ENCODE data around the gene PRRX1. TPM values are rescaled to one million over a fixed set of nuclear protein-coding genes. Genes with fewer than 3 reads are reported as not detected.
A peak's percentile ranks its signal among the peaks of the same experiment; 100 is the strongest.

The PRRX1 gene
- total RNA-seq (10 to 100 TPM in 2 of 6 donors, 1 to 10 TPM in 4; 1.0 to 11.6 (median 2.3) TPM), polyA plus RNA-seq (1 to 10 TPM; 2.1 to 2.4 TPM)

DNA sequence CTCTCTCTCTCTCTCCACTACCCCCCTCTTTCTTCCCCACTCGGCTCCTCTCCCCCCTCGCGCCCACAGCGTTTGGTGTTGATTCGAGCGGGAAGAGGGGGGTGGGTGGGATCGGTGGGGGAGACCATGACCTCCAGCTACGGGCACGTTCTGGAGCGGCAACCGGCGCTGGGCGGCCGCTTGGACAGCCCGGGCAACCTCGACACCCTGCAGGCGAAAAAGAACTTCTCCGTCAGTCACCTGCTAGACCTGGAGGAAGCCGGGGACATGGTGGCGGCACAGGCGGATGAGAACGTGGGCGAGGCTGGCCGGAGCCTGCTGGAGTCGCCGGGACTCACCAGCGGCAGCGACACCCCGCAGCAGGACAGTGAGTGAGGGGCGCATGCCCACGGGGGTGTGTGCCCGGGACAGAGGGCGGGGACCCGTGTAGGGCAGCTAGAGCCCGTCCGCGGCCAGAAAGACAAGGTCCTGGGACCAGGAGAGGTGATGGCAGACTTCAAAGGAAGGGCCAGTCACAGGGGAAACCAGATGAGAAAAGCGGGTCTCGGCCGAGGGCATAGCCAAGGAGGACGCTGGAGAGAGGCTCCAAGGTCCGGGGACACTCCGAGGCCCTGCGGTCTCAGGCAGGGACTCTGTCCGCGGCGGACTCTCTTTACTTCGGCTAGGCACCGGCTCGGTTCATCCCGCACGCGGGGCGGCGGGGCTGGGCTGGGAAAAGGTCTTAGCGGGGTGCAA lies at the start of gene PRRX1:
TSS of gene PRRX1 (plus strand) at position 39 of the 735 bp plus-strand sequence. CDS start at position 127, 88 bp downstream.
- FAIRE-seq (no peak), DNase-seq (peak in 4 of 6 donors; percentile 21 to 82 (median 48))

DNA sequence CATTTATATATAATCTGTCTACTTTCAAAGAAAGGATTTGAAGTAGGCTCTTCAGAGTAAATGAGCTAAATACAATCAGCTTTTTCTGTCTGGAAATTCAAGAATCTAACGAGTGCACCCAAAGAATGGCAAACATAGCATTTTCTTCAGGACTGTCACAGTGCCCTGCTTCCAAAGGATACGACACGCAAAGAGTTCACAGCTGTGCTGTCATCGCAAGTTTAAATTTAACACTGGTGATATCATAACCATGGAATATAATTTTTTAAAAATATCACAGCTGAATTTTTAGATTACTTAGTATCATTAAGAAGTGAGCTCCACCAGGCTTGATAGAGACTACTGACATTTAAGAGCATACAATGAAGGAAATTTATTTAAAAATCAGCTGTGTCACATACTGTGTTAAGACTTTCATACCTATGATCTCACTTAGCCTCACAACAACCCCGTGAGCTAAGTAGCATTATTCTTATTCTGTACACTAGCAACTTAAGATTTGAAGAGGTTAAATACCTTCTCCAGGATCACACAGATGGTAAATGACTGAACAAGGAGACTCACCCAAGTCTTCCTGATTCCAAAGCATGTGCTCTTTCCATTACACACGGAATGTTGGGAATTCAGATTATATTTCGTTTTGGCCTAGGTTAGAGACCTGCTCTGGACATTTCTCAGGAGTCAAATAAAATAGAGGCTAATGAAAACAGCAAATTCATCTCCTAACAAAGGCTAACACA lies 46.2 kb upstream of the PRRX1 start:
- no peak for FAIRE-seq
- WGBS, 2 donors: 62 to 74% methylated on average over 7 of the region's 7 CpGs
- Histone ChIP-seq H3K27me3 (no peaks in the 10 kb centered on the region), H3K27ac (no peak overlapping the region), H3K9me3 (no peaks in the 10 kb centered on the region), H3K4me3 (no peak overlapping the region), H3K36me3 (no peaks in the 10 kb centered on the region), H3K4me1 (no peaks in the 10 kb centered on the region)
- ATAC-seq: no peak
- DNase-seq: no peak
- intact Hi-C loops (cut with DNase I): no loop called here
- TF ChIP-seq, protein P1, sequence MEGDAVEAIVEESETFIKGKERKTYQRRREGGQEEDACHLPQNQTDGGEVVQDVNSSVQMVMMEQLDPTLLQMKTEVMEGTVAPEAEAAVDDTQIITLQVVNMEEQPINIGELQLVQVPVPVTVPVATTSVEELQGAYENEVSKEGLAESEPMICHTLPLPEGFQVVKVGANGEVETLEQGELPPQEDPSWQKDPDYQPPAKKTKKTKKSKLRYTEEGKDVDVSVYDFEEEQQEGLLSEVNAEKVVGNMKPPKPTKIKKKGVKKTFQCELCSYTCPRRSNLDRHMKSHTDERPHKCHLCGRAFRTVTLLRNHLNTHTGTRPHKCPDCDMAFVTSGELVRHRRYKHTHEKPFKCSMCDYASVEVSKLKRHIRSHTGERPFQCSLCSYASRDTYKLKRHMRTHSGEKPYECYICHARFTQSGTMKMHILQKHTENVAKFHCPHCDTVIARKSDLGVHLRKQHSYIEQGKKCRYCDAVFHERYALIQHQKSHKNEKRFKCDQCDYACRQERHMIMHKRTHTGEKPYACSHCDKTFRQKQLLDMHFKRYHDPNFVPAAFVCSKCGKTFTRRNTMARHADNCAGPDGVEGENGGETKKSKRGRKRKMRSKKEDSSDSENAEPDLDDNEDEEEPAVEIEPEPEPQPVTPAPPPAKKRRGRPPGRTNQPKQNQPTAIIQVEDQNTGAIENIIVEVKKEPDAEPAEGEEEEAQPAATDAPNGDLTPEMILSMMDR (IDR thresholded peaks at IDR 0.05): no peak

More for the DNA sequence above, at the start of gene PRRX1:
- WGBS, 2 donors: 1% methylated on average over 54 to 56 of the region's 56 CpGs
- TF ChIP-seq, protein P1 (IDR thresholded peaks at IDR 0.05): no peak
- peak within 1 kb of the TSS; percentile 28 to 52 (median 38) for H3K4me3 ChIP-seq
- no peaks in the 10 kb centered on the region for H3K9me3 ChIP-seq
- intact Hi-C loops (cut with DNase I): no loop called here
- peak; percentile 53 to 67 (median 64) for ATAC-seq
- H3K27ac ChIP-seq: peak within 1 kb of the TSS in 2 of 4 donors; percentile 36 to 42
- peaks cover 0 to 4% (median 0%) of the 10 kb centered on the region in 3 donors for H3K4me1 ChIP-seq
- no peaks in the 10 kb centered on the region for H3K36me3 ChIP-seq
- peaks cover 0 to 35% (median 7%) of the 10 kb centered on the region in 4 donors for H3K27me3 ChIP-seq

DNA sequence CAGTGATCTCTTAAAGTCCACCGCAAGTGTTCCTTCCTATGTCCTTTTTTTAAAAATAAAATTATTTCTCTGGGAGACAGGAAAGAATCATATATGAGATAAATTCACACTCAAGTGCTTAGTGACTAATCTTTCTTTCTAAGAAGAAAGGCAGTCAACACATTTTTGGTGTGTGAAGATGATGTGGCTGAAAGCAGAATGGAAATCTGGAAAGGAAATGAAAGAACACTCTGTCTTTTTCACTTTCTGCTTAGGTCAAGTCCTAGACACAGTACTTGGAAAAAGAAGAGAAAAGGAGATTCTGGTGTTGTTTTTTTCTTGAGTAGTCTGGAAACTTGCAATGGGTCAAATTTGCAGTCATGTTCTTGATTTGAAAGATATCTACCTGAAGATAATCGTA lies 45.5 kb upstream of the PRRX1 start:
- Histone ChIP-seq H3K36me3 (no peaks in the 10 kb centered on the region), H3K4me3 (no peak overlapping the region), H3K27me3 (no peaks in the 10 kb centered on the region), H3K4me1 (no peaks in the 10 kb centered on the region), H3K9me3 (no peaks in the 10 kb centered on the region), H3K27ac (no peak overlapping the region)
- ATAC-seq (no peak), FAIRE-seq (no peak), DNase-seq (no peak)
- intact Hi-C loops (cut with DNase I): no loop called here
- TF ChIP-seq, protein P1 (IDR thresholded peaks at IDR 0.05): no peak
- 74 to 80% methylated on average over 2 of the region's 2 CpGs for WGBS, 2 donors

DNA sequence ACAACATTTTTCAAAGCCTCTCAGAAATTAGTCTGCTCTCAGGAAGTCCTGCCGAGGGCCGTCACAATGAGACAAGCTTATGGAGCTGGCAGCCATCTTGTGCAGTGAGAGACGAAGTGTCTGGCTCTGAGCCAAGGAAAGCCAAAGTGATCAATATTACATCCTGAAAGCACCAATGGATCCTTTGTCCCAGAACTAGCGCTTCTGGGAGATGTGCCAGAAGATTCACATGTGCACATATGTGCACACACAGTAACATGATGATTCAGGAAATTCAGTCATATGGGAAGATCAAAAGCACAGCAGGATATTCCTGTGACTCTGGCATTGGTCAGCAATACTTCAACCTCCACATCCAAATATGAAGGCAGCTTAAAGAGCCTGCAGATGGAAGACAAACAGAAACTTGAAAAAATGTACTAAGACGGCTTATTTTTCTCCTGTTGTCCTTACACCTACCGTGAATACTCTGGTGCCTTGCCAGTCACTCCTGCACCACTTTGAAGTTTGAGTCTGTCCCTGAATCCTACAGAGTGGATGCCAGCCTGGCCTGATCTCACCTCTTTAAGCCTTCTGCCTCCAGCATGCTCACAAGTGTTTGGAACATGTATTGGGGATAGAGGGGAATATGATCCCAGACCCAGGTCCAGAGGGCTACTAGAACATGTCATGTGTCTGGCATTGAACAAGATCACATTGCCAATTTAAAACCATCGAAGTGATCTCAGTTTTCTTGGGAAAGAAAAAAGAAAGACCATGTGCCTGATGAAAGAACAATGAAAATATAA lies 44.5 kb upstream of the PRRX1 start:
- 22 to 26% methylated on average over 7 of the region's 7 CpGs for WGBS, 2 donors
- H3K27ac ChIP-seq: no peak overlapping the region
- FAIRE-seq (no peak), ATAC-seq (no peak), DNase-seq (peak in 3 of 6 donors; percentile 11 to 16 (median 15))
- H3K9me3 ChIP-seq: no peaks in the 10 kb centered on the region
- no peaks in the 10 kb centered on the region for H3K4me1 ChIP-seq
- intact Hi-C loops (cut with DNase I): no loop called here
- no peak overlapping the region for H3K4me3 ChIP-seq
- H3K36me3 ChIP-seq: no peaks in the 10 kb centered on the region
- H3K27me3 ChIP-seq: no peaks in the 10 kb centered on the region
- TF ChIP-seq, protein P1 (IDR thresholded peaks at IDR 0.05): no peak
